UCSD-AML1 (cell line): ENCODE results near the gene CDK2.
"Not testable (repeated sequence)": the region's sequence is repeated elsewhere in the genome, so short reads cannot be mapped to it uniquely, and the experiment has no call there.

Experiments used
- DNase-seq: peaks from one replicate; lab custom pipeline; 2025; ENCODE audit not compliant: unreplicated experiment; lab: John Stamatoyannopoulos, UW

Gene CDK2

GRCh38 chr12:55978393-55978792 is 11.8 kb downstream of the CDK2 start:
- no peak for DNase-seq

GRCh38 chr12:55979069-55979468 is 12.4 kb downstream of the CDK2 start:
- DNase-seq = no peak

- not testable (repeated sequence) for DNase-seq
These were observed 15.3 kb downstream of the CDK2 start for GRCh38 chr12:55981882-55982281.

GRCh38 chr12:55982319-55982936 is 15.8 kb downstream of the CDK2 start:
- peak; percentile 18 for DNase-seq

- DNase-seq = no peak
These were observed 16.7 kb downstream of the CDK2 start for GRCh38 chr12:55983232-55983842.

GRCh38 chr12:55984861-55985260 is 18.2 kb downstream of the CDK2 start:
- no peak for DNase-seq

GRCh38 chr12:55985341-55985740 is 18.7 kb downstream of the CDK2 start:
- DNase-seq = no peak

GRCh38 chr12:55985976-55986375 is 19.3 kb downstream of the CDK2 start:
- not testable (repeated sequence) for DNase-seq

- DNase-seq = no peak
These were observed 24.5 kb downstream of the CDK2 start for GRCh38 chr12:55991110-55991509.

- DNase-seq = no peak
These were observed 26.7 kb downstream of the CDK2 start for GRCh38 chr12:55993230-55993853.

GRCh38 chr12:55995366-55995765 is 28.7 kb downstream of the CDK2 start:
- no peak for DNase-seq

- peak; percentile 13 for DNase-seq
These were observed 29.6 kb downstream of the CDK2 start for GRCh38 chr12:55996201-55996714.

GRCh38 chr12:55996715-55997534 is 30.3 kb downstream of the CDK2 start, which contains the start of gene SUOX:
Gene SUOX (plus strand): TSS chr12:55997276. CDS start chr12:56002222, 4,946 bp downstream.
- DNase-seq = peak; percentile 92

- no peak for DNase-seq
These were observed 30.9 kb downstream of the CDK2 start for GRCh38 chr12:55997535-55997859.

- DNase-seq = not testable (repeated sequence)
These were observed 32.9 kb downstream of the CDK2 start for GRCh38 chr12:55999522-55999921.

GRCh38 chr12:55999999-56000540 is 33.4 kb downstream of the CDK2 start:
- DNase-seq = not testable (repeated sequence)

- no peak for DNase-seq
These were observed 35.0 kb downstream of the CDK2 start for GRCh38 chr12:56001487-56002100.

- DNase-seq = peak; percentile 13
These were observed 36.7 kb downstream of the CDK2 start for GRCh38 chr12:56003376-56003775.

GRCh38 chr12:56004211-56004610 is 37.6 kb downstream of the CDK2 start:
- DNase-seq = no peak
